Skeletal muscle satellite cell (primary cell): ENCODE measurements around the gene TBCD.
A peak's percentile ranks its signal among the peaks of the same experiment; 100 is the strongest.

Experiments
- H3K27me3 ChIP-seq: 2 replicates; pipeline ENCODE4 v1.7.0; 2013; ENCODE audit warnings: low read length; ENCODE audit not compliant: control insufficient read depth, insufficient read depth
- H3K36me3 ChIP-seq: 2 replicates; pipeline ENCODE4 v1.7.0; 2013; ENCODE audit warnings: mild to moderate bottlenecking, control low read depth, low read length; ENCODE audit not compliant: insufficient read depth
- H3K4me1 ChIP-seq: 2 replicates; pipeline ENCODE4 v1.7.0; 2013; ENCODE audit warnings: low read length; ENCODE audit not compliant: control insufficient read depth, insufficient read depth
- H3K4me2 ChIP-seq: 2 replicates; pipeline ENCODE4 v1.7.0; 2013; ENCODE audit warnings: mild to moderate bottlenecking, low read length
- H3K4me3 ChIP-seq: 2 replicates; pipeline ENCODE4 v1.7.0; 2013; ENCODE audit warnings: low read length
- H3K9ac ChIP-seq: 2 replicates; pipeline ENCODE4 v1.7.0; 2013; ENCODE audit warnings: mild to moderate bottlenecking, low read depth, low read length, moderate library complexity
- H3K9me3 ChIP-seq: replicated peaks from 2 replicates; pipeline ENCODE4 v1.7.0; 2013; ENCODE audit warnings: mild to moderate bottlenecking, control low read depth, low read length

The TBCD gene

DNA sequence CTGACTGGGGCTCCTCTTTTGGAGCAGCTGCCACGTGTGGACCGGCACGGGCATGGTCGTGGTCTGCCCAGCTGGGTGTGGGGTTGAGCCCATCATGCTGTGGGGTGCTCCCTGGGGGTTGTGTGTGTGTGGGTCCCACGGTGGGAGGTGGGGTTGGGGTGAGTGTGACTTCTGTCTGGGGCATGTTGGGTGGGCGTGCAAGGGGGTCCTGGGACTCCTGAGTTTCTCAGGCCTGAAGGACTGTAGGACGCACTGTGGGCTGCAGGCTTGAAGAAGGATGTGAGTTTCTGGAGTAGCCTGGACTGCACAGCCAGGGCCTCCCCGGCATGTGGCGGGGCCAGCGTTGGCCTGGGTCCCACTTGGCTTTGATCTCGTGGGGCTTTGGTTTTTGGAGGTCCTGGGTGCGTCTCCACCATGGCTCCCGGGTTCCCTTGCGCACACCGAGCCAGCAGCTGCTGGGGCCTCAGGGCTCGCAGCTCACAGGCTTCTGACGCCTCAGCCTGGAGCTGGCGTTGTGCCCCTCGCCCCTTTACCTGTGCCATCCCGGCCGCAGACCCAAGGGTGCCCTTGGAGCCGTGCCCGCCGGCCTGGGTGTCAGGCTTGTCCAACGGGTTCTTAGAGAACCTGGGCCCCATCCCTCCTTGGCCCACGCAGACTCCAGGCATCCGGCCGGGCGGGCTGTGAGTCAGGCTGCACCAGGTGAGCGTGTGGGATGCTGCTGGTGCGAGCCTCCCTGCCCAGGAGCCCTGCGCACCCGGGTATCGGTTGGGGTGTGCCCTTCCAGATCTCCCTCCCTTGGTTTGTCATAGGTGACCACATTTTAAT lies 122.4 kb downstream of the TBCD start:
- peaks cover 9% of the 10 kb centered on the region for H3K36me3 ChIP-seq
- H3K4me2 ChIP-seq = no peak overlapping the region
- H3K4me3 ChIP-seq = no peak overlapping the region
- no peaks in the 10 kb centered on the region for H3K27me3 ChIP-seq
- no peak overlapping the region for H3K9ac ChIP-seq
- peaks cover 7% of the 10 kb centered on the region for H3K4me1 ChIP-seq
- H3K9me3 ChIP-seq = no peaks in the 10 kb centered on the region

DNA sequence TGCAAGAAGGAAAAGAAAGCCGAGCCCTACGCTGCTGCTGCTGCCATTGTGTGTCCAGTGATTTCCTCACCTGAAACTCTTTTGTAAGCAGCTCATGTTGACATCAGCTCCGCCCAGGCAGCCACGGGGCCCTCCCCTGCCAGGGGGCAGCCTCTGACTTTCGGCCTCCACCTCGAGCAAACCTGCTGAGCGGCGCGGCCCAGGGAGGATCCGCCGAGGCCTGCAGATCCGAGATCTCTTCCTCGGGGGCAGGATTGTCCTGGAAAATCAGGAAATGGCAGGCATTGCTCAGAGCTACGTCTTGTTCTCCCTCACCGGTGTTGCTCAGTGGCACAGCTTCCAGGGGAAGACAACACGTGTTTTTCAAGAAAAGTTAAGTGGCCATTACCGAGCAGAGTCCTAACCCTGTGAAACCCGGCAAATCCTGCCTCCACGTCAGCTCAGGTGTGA lies 123.6 kb downstream of the TBCD start:
- Histone ChIP-seq H3K36me3 (peaks cover 4% of the 10 kb centered on the region), H3K4me2 (no peak overlapping the region), H3K9me3 (no peaks in the 10 kb centered on the region), H3K9ac (no peak overlapping the region), H3K4me3 (no peak overlapping the region), H3K4me1 (peaks cover 7% of the 10 kb centered on the region), H3K27me3 (no peaks in the 10 kb centered on the region)

DNA sequence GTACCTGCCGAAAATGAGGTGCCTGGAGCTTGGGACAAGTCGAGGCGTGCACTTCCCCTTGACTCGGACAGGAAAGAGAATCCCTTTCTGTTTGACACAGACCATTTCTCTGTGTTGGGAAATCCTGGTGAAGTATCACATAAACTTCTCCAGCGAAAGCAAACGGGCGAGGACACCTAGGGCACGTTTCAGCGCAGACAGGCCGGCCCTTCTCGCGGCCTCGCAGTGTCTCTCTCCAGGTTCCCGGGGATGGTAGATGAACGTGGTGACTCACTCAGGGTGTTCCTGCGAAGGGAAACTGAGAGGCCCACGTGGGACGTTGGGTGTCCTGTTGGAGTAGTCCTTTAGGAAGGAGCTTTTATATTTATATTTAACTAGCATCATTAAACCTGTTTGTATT lies 124.3 kb downstream of the TBCD start:
- H3K36me3 ChIP-seq = no peaks in the 10 kb centered on the region

DNA sequence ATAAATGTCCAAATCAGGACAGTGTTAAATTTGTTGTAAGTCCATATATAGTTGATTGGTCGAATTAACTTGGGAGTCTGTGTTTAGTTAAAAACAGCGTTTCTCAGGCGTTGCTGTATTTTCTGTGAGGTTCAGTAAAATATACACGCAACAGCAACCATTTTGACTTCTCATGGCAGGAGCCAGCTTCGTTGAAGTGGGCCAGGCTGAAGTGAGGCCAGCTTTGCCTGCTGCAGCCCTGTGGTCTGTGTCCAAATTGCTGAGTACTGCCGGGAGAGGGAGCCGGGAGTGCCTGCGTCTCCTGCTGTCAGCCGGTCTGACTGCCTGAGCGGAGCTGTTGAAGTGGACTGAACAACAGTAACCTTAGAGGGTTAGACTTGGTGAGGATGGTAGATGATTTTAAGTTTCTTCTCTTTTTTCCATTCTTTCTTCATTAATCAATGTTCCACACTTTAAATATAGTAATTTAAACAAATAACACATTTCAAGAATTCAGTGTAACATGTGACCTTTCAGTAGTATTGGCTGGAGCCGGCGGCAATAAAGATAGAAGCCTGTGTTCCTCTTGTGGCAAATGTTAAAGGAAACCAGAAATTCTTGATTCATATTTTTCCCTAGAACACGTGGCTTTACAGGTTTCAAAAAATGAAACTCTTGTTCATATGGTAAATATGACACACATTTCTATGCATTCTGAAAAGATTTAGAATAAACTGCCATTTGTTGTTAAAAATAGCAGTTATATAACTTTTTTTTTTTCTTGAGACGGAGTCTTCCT lies 124.9 kb downstream of the TBCD start:
- H3K4me3 ChIP-seq = no peak overlapping the region
- peak overlapping the region; percentile 13 for H3K4me2 ChIP-seq
- H3K36me3 ChIP-seq = no peaks in the 10 kb centered on the region
- H3K9me3 ChIP-seq = no peaks in the 10 kb centered on the region
- peak overlapping the region; percentile 37 for H3K9ac ChIP-seq
- H3K27me3 ChIP-seq = no peaks in the 10 kb centered on the region
- peaks cover 7% of the 10 kb centered on the region for H3K4me1 ChIP-seq

More for the DNA sequence above, 124.3 kb downstream of the TBCD start:
- peak overlapping the region; percentile 37 for H3K9ac ChIP-seq
- H3K4me3 ChIP-seq = no peak overlapping the region
- H3K4me1 ChIP-seq = peaks cover 7% of the 10 kb centered on the region
- H3K27me3 ChIP-seq = no peaks in the 10 kb centered on the region
- H3K4me2 ChIP-seq = peak overlapping the region; percentile 13
- no peaks in the 10 kb centered on the region for H3K9me3 ChIP-seq

DNA sequence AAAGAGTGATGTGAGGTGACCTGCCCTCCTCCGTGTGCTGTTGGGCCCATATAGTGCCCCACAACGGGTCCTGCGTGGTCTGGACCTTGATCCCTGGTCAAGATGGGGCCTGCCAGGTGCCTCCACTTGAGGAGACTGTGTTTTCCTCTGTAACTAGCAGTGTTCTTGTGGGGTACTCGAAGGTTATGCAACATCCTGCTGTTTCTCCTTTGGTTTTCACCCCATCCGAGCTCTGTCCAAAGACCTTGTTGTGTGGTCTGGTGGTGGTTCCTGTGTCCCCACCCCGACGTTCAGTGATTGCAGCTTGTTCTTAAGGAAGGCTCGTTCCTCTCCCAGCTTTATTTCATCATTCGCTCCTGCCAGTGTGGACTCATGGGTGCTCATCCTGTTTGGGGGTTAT lies 126.7 kb downstream of the TBCD start:
- Histone ChIP-seq H3K9me3 (no peaks in the 10 kb centered on the region), H3K4me3 (no peak overlapping the region), H3K4me2 (no peak overlapping the region), H3K9ac (no peak overlapping the region), H3K36me3 (no peaks in the 10 kb centered on the region), H3K4me1 (peaks cover 7% of the 10 kb centered on the region), H3K27me3 (no peaks in the 10 kb centered on the region)

DNA sequence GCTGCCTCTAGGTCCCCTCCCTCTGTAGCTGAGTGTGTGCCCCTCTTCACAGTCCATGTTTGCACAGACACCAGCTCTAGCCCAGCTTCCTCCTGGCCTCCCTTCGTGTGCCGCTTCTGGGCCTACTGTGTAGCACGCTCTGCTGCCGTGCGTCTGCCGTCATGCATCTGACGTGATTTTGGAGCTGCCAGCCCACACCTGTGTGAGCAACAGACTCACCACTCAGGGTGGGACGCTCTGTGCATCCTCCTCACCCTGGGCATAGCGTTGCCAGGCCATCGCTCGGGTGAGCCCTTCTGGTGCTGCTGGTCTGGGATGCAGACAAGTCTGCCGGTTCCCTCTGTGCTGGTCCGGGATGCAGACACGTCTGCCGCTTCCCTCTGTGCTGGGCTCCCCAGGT lies 127.4 kb downstream of the TBCD start:
- Histone ChIP-seq H3K9me3 (no peaks in the 10 kb centered on the region), H3K4me1 (peaks cover 7% of the 10 kb centered on the region), H3K36me3 (no peaks in the 10 kb centered on the region), H3K4me2 (no peak overlapping the region), H3K4me3 (no peak overlapping the region), H3K27me3 (no peaks in the 10 kb centered on the region), H3K9ac (no peak overlapping the region)

DNA sequence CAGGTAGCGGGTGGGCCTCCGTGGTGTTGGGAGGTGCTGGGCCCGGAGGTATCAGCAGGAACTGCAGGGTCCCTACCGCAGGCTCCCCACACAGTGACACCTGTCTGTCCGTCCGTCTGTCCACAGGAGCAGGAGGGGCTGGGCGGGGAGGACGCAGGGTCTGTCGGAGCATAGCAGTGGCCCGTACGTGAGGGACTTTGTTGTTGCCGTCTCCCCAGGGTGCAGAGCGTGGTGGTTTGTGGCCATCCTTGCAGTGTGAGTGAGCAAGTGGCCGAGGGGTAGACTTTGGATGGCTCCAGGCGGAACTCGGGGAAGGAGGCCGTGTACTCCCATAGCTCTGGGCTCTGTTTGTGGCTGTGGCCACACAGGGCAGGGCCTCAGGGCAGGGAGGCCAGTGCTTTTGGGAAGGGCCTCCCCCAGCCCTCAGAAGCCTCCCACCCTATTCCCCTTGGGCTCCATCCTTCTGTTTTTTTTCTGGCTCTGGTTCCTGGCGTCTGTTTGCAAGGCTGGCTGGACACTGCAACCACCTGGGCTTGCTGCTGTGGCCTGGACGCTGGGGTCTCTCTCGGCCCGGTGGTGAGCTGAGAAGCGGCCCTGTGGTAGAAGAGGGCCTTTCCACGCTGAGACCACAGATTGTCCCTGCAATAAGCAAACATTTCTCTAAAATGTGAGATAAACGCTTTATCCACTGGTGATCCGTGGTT lies 128.9 kb downstream of the TBCD start:
- Histone ChIP-seq H3K9me3 (no peaks in the 10 kb centered on the region), H3K27me3 (no peaks in the 10 kb centered on the region), H3K9ac (no peak overlapping the region), H3K4me1 (peaks cover 9% of the 10 kb centered on the region), H3K4me3 (no peak overlapping the region), H3K36me3 (no peaks in the 10 kb centered on the region), H3K4me2 (no peak overlapping the region)

DNA sequence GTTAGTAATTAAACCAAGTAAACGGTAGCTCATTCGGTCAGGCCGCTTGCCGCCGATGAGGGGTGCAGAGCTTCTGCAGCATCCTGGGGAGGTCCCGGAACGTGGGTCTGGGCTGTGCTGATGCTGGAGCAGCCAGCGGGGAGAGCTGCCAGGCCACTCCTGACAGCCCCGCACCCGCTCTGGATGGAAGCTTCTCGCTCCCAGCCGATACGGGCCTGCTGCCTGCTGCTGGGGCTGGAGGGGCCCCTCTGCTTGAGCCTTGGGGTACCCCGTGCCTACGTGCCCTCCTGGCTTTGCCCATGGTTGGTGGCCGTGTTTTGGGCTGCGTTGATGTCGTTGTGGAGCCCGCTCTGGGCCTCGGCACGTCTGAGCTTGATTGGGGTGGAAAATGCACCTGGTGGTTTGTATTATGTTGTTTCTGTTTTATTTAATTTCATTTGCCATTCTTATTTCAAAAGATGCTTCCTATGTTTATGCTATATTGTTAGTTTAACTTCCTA lies 129.5 kb downstream of the TBCD start:
- Histone ChIP-seq H3K36me3 (no peaks in the 10 kb centered on the region), H3K27me3 (no peaks in the 10 kb centered on the region), H3K4me2 (no peak overlapping the region), H3K4me3 (no peak overlapping the region), H3K9ac (no peak overlapping the region), H3K9me3 (no peaks in the 10 kb centered on the region), H3K4me1 (peaks cover 11% of the 10 kb centered on the region)

DNA sequence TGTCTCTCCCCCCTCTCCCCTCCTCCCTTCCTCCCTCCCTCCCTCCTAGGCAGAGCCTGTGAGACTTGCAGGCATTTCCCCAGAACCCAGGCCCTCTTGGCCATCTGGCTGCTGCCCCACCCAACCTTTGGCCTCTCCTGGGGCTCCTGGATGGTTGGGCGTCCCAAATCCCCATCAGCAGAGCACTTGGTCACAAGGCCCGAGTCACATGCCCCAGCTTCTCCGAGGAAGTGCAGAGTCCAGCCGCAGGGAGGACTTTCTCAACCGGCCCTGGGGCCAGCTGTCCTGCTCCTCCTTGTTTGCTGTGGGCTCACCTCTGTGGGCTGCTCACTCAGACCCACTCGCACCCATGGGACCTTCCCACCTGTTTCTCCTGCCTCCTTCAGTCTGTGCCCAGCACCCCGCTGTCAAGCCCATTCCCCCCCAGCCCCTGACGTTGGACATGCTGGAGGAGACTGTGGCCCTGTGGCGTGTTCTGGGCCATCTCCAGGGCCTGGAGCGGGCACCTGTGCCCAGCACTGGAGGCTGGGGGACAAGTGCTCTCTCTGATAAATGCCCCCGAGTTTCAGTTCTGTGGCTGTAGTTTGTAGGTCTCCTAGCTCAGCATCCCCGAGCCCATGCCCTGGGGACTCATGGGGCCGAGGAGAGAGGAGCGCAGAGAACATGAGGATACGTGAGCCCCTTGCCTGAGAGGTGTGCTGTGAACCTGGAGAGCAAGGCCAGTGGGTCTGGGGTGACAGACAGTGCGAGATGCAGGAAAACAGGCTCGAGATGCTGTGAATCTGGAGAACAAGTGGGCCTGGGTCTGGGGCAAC lies 130.2 kb downstream of the TBCD start:
- H3K4me2 ChIP-seq = no peak overlapping the region
- no peaks in the 10 kb centered on the region for H3K9me3 ChIP-seq
- no peaks in the 10 kb centered on the region for H3K27me3 ChIP-seq
- H3K4me1 ChIP-seq = peaks cover 8% of the 10 kb centered on the region
- no peak overlapping the region for H3K4me3 ChIP-seq
- no peak overlapping the region for H3K9ac ChIP-seq
- H3K36me3 ChIP-seq = no peaks in the 10 kb centered on the region

DNA sequence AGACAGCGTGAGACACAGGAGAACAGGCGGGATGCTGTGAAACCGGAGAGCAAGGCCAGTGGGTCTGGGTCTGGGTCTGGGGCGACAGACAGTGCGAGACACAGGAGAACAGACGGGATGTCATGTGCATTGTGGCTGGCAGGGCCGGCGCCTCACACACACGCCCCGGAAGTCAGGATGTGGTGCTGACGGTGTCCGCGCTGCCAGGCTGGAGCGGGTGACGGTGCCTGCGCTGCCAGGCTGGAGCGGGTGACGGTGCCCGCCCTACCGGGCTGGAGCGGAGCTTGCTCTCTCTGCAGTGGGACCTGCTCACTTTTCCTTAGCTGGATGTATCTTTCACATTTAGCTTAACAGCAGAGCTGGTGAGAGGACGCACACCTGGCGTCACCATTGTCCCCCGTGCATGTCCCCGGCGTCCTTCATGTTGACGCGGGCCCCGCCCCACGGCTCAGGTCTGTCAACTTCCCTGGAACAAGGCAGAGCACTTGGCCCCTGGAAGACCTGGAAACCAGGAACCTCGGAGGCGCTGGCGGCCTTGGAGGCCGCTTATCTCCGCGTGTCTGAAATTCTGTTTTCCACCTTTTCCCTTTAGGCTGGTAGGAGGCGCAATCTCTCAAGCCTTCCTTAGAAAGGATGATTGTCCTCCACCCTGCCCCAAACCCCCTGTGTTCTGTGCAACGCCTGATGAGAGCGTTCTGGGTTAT lies 131.0 kb downstream of the TBCD start:
- H3K36me3 ChIP-seq = no peaks in the 10 kb centered on the region
- no peak overlapping the region for H3K4me3 ChIP-seq
- H3K4me2 ChIP-seq = no peak overlapping the region
- no peaks in the 10 kb centered on the region for H3K27me3 ChIP-seq
- H3K9me3 ChIP-seq = no peaks in the 10 kb centered on the region
- no peak overlapping the region for H3K9ac ChIP-seq
- peaks cover 8% of the 10 kb centered on the region for H3K4me1 ChIP-seq
